HL-60 (cell line): ENCODE data around the gene SLC38A9.

ENCODE experiments used
- DNase-seq, 2 experiments: peaks; one replicate each; pipeline ENCODE4 v3.0.0-alpha.2; 2010 to 2020; ENCODE audit warnings: low read depth in 1 of 2, low spot score in 1 of 2
- H3K27ac ChIP-seq: fragments of 250-450 bp; sonication (Bioruptor Pico); replicated peaks from 2 replicates; pipeline ENCODE4 v1.5.1; 2020; ENCODE audit warnings: mild to moderate bottlenecking, moderate library complexity
- H3K27me3 ChIP-seq: fragments of 250-450 bp; sonication (Bioruptor Pico); 2 replicates; pipeline ENCODE4 v1.5.1; 2021; ENCODE audit warnings: mild to moderate bottlenecking, moderate library complexity; ENCODE audit not compliant: insufficient read depth, poor library complexity, severe bottlenecking
- H3K4me3 ChIP-seq: replicated peaks from 2 replicates; pipeline ENCODE4 v1.5.1; 2011; ENCODE audit warnings: mild to moderate bottlenecking, control low read depth, low read length; ENCODE audit not compliant: insufficient read depth
- GABPA ChIP-seq: IDR thresholded peaks from 2 replicates; pipeline ENCODE4 v1.6.1; 2012; ENCODE audit warnings: low read depth
- POLR2AphosphoS5 ChIP-seq: IDR thresholded peaks from 2 replicates; pipeline ENCODE4 v1.6.1; 2012; ENCODE audit warnings: low read depth
- SPI1 ChIP-seq: IDR thresholded peaks from 2 replicates; pipeline ENCODE4 v1.6.1; 2012; ENCODE audit warnings: low read depth, mild to moderate bottlenecking, borderline replicate concordance
- TF ChIP-seq, protein P1 (sequence below): IDR thresholded peaks from 2 replicates; pipeline ENCODE4 v1.6.1; 2012; ENCODE audit warnings: low read depth; ENCODE audit not compliant: insufficient replicate concordance
- TF ChIP-seq, protein P2 (sequence below): IDR thresholded peaks from one replicate; pipeline ENCODE4 v1.5.1; 2011; ENCODE audit warnings: low read length, control low read depth, inconsistent platforms; ENCODE audit not compliant: insufficient read depth

Gene SLC38A9

DNA sequence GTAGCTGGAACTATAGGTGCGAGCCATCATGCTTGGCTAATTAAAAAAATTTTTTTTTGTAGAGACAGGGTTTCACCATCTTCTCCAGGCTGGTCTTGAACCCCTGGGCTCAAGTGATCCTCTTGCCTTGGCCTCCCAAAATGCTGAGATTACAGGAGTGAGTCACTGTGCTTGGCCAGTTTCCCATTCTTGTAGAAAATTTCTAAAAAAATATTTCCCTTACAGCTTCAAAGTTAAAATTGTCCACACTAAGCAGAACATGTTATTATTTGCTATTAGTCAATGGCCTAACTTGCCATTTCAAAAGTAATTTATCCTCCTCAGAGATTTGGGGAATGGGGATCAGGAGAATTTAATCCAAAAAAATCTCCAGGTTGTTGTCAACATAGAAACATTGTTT lies 40.1 kb downstream of the SLC38A9 start:
- H3K27me3 ChIP-seq, result no peaks in the 10 kb centered on the region
- no peak for TF ChIP-seq GABPA
- TF ChIP-seq POLR2AphosphoS5, result no peak
- TF ChIP-seq, protein P1, sequence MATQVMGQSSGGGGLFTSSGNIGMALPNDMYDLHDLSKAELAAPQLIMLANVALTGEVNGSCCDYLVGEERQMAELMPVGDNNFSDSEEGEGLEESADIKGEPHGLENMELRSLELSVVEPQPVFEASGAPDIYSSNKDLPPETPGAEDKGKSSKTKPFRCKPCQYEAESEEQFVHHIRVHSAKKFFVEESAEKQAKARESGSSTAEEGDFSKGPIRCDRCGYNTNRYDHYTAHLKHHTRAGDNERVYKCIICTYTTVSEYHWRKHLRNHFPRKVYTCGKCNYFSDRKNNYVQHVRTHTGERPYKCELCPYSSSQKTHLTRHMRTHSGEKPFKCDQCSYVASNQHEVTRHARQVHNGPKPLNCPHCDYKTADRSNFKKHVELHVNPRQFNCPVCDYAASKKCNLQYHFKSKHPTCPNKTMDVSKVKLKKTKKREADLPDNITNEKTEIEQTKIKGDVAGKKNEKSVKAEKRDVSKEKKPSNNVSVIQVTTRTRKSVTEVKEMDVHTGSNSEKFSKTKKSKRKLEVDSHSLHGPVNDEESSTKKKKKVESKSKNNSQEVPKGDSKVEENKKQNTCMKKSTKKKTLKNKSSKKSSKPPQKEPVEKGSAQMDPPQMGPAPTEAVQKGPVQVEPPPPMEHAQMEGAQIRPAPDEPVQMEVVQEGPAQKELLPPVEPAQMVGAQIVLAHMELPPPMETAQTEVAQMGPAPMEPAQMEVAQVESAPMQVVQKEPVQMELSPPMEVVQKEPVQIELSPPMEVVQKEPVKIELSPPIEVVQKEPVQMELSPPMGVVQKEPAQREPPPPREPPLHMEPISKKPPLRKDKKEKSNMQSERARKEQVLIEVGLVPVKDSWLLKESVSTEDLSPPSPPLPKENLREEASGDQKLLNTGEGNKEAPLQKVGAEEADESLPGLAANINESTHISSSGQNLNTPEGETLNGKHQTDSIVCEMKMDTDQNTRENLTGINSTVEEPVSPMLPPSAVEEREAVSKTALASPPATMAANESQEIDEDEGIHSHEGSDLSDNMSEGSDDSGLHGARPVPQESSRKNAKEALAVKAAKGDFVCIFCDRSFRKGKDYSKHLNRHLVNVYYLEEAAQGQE, result no peak
- TF ChIP-seq, protein P2, sequence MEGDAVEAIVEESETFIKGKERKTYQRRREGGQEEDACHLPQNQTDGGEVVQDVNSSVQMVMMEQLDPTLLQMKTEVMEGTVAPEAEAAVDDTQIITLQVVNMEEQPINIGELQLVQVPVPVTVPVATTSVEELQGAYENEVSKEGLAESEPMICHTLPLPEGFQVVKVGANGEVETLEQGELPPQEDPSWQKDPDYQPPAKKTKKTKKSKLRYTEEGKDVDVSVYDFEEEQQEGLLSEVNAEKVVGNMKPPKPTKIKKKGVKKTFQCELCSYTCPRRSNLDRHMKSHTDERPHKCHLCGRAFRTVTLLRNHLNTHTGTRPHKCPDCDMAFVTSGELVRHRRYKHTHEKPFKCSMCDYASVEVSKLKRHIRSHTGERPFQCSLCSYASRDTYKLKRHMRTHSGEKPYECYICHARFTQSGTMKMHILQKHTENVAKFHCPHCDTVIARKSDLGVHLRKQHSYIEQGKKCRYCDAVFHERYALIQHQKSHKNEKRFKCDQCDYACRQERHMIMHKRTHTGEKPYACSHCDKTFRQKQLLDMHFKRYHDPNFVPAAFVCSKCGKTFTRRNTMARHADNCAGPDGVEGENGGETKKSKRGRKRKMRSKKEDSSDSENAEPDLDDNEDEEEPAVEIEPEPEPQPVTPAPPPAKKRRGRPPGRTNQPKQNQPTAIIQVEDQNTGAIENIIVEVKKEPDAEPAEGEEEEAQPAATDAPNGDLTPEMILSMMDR, result no peak
- no peak for TF ChIP-seq SPI1
- H3K27ac ChIP-seq, result no peak overlapping the region
- no peak for DNase-seq
- no peak overlapping the region for H3K4me3 ChIP-seq

DNA sequence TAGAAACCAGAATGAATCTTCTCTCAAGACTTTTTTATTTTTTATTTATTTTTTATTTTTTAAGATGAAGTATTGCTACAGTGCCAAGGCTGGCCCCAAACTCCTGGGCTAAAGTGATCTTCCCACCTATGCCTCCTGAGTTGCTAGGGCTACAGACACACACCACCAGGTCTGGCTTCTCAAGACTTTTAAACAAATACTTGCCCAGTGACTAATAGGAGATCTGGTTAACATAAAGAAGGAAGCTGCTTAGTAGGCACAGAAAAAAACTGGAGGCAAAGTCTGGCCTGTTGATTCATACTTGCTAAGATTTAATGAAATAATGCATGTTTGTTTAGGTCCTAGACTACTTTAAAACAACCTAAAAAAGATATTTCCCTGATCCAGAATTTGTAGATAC lies 43.8 kb downstream of the SLC38A9 start:
- no peak for TF ChIP-seq SPI1
- TF ChIP-seq, protein P1, result no peak
- TF ChIP-seq, protein P2, result no peak
- TF ChIP-seq POLR2AphosphoS5, result no peak
- TF ChIP-seq GABPA, result no peak
- no peak for DNase-seq
- Histone ChIP-seq H3K27ac (no peak overlapping the region), H3K4me3 (no peak overlapping the region), H3K27me3 (no peaks in the 10 kb centered on the region)

DNA sequence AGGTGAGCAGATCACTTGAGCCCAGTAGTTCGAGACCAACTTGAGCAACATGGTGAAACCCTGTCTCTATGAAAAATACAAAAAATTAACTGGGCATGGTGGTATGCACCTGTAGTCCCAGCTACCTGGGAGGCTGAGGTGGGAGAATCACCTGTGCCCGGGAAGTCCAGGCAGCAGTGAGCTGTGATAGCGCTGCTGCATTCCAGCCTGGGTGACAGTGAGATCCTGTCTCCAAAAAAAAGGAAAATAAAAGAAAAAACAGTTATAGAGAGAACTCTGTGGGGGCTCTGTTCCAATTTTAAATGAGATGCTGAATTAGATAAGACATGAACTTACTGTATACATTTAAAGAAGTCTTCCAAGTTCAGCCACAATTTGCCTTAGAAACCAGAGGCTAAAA lies 44.2 kb downstream of the SLC38A9 start:
- Histone ChIP-seq H3K27ac (no peak overlapping the region), H3K4me3 (no peak overlapping the region), H3K27me3 (no peaks in the 10 kb centered on the region)
- TF ChIP-seq GABPA (no peak), SPI1 (no peak), POLR2AphosphoS5 (no peak)
- TF ChIP-seq, protein P2, result no peak
- TF ChIP-seq, protein P1, result no peak
- DNase-seq, result no peak
